HG03457 (cell line): ENCODE measurements around the gene ESAM.
"Not testable (repeated sequence)": the region's sequence is repeated elsewhere in the genome, so short reads cannot be mapped to it uniquely, and the experiment has no call there.

Source experiments
- ATAC-seq: cut with Tn5 transposase; IDR thresholded peaks from one replicate; pipeline ENCODE4 v1.9.1; 2021; ENCODE audit warnings: moderate number of reproducible peaks; ENCODE audit not compliant: unreplicated experiment

The ESAM gene

DNA sequence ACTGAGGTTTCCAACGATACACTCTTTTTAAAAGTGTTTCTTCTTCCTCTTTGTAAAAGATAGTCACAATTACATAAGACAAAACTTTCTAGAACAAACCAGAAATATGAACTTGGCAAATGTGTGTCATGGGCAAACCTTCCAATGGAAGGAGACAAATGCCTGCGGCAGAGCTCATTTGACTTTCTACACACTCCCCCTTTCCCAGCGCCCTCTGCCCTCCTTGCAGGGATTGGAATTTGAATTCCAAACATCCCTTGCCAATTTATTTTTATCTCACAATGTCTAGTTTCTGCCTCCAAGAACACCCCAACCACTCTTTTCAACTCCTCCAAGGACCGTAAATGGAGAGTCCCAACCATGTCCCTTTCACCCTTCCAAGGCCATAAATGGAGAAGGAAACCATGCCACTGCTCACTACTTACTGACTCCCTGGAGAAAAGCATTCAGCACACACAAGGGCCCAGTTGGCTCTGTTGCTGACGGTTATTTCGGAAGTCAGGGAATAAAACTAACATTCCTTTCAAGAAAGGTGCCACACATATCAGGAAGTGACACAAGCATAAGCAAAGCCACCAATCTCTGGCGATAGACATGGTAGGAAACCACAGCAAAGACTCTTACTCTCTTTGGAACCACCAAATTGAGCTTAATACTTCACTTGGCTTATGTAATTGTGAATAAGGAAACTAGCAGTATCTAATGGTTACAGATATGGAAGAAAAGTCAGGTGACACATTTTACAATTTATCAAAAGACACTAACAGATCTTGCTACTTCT lies 15.0 kb upstream of the ESAM start:
- ATAC-seq: no peak

- ATAC-seq: not testable (repeated sequence)
These were observed 8.9 kb upstream of the ESAM start for GRCh38 chr11:124770959-124771358.

DNA sequence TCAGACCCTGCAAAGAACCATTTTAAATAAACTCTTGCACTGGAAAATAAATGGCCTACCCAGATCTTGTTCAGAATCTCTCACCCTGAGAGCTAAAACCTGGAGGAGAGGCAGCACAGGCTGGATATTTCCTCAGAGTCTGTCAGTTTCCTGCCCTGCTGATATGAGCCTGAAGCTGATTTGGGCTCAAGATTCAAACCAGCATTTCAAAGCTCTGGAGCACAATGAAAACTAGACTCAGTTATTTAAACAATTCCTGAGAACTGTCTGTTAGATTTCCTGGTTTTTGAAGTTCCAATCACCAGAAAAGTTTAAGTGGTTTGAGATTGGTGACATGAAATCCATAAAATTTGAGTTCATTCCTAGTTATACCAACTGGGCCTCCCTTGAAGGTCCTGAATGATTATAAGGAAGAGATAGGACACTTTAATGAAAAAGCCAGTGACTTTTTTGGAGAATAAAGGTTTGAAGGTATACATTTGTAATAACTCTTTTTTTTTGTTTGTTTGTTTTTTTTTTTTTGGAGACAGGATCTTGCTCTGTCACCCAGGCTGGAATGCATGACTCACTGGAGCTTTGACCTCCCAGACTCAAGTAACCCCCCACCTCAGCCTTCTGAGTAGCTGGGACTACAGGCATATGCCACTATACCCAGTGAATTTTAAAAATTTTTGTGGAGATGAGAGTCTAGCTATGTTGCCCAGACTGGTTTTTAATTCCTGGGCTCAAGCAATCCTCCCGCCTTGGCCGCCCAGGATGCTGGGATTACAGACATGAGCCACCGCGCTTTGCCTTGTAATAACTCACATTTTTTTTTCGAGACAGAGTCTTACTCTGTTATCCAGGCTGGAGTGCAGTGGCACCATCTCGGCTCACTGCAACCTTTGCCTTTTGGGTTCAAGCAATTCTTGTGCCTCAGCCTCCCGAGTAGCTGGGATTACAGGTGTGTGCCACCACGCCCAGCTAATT lies 8.0 kb upstream of the ESAM start:
- ATAC-seq: no peak

DNA sequence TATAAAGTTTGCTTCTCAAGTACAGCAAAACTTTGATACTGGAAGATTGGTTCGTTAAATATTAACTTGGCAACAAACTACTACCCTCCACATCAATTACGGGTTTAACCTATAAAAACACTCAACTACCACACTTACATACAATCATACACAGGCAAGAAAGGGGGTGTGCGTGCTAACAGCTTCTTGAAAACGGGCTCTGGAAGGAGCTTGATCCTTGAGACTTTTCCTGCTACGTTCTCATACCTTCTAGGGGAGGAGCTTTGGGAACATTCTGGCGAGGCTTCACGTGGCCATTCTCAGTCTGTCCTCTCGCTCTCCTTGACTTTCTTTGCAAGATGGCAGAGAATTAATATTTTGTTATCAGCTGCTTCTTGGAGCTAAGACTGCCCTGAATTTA lies 6.8 kb upstream of the ESAM start:
- ATAC-seq: no peak

DNA sequence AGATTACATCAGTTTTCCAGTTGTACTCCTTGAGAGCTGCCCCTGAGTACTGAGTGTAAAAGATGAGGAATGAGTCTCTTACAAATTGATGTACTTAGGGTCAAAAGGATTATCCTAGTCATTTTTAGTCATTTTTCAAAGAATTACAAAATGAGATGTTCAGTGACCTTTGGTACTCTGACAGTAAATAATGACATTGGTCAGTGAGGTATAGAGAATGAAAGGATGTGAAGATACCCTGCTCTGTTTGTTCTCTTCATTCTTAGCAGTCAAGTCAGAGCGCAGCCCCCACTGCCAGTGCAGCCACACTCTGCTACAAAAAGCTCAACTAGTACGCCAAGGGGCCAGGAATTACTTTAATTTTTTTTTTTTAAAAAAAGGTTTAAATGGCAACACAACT lies 4.1 kb upstream of the ESAM start:
- no peak for ATAC-seq

DNA sequence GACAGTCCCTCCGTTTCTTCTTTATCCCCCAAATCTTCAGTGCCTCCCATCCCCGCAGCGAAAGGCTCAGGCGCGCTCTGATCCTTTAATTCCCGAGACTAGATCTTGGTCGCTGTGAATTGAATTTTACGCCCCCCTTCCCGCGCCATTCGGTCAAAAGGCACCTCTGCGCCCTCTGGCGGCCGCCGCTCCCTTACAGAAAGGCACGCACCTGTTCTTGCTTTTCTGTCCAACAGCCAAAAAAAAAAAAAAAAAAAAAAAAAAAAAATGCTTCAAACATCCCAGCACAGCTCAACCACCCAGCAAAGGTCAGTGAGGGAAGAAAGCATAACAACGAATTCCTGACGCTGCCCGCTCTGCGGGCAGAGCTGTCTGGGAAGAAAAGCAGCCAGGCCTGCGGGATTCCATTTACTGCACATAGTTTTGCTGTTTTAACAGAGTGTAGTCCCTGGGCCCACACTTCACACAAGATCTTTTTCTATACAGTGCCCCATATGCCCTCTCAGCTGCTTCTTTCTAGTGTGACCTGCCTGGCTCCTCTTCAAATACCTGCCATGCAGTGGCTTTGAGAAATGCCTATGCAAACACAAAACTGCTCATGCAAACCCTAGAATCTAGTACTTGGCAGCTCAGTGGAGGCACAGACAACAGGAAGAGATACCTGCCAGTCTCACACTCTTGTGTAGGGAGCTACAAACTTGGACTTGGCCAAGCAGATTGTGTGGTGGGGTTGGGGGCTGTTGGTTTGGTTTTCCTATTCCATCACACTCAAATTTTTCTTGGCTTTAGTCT lies 1.3 kb upstream of the ESAM start:
- ATAC-seq: no peak

DNA sequence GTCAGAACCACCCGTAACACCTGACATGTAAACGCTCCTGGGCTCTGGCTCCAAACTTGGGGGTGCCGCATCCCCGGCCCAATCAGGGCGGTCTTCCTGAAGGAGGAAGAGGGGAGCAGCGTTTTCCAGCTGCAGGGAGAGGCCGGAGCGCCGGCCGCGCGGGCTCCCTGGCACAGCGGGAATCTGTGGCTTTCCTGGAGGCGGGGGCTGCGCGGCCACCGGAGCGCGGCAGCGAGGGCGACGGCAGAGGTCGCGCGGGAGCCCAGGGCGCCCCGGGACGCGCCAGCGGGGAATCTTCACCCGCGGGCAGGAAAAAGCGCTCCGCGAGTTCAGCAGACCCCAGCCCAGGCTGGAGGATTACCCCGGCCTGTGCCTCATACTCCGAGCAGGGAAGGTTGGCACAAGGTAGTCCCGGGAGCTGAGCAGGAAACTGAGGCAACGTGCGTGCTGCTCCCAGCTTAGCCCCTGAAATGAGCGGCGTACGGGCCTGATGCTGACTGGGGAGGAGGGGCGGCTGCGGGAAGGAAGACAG lies 600 bp upstream of the ESAM start:
- no peak for ATAC-seq

DNA sequence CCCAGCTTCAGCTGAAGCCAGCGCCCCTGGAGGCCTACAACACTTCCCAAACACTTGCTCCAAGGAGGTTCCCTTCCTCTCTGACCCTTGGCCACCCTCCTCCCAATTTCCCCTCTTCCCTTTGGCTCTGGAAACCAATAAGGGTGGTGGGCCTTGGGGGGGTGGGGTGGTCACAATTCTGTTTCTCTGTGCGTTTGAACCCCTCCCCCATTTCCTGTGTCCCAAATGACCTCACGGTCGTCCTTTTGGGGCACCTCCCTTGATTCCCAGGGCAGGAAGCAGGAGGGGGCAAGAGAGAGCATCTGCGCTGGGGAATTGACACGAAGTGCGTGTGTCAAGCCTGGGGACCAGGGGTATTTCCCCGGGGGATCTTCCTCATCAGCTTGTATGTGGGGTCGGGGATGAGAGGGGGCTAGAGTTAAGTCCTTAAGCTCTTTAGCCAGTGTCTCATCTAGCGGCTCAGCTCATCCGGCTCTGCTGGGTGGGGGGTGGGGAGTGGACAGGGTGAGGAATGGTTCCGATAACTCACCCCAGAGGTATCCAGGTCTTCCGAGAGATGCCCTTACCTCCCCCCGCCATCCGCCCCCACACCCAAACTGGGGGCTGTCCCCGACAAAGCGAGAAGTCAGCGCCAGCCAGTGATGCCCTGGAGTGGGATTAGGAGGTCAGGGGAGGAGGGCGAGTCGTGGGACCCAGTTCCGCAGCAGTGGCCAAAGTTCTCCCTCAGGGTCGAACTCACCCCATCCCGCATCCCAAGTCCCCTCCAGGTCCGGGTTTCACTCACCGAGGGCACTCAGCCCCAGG lies 587 bp downstream of the ESAM start:
- ATAC-seq: peak; percentile 3

GRCh38 chr11:124760806-124761205 lies 1.3 kb downstream of the ESAM start:
- no peak for ATAC-seq

- no peak for ATAC-seq
These were observed 1.9 kb downstream of the ESAM start for GRCh38 chr11:124760205-124760652.

GRCh38 chr11:124759266-124760204 lies 2.6 kb downstream of the ESAM start:
- ATAC-seq: no peak

DNA sequence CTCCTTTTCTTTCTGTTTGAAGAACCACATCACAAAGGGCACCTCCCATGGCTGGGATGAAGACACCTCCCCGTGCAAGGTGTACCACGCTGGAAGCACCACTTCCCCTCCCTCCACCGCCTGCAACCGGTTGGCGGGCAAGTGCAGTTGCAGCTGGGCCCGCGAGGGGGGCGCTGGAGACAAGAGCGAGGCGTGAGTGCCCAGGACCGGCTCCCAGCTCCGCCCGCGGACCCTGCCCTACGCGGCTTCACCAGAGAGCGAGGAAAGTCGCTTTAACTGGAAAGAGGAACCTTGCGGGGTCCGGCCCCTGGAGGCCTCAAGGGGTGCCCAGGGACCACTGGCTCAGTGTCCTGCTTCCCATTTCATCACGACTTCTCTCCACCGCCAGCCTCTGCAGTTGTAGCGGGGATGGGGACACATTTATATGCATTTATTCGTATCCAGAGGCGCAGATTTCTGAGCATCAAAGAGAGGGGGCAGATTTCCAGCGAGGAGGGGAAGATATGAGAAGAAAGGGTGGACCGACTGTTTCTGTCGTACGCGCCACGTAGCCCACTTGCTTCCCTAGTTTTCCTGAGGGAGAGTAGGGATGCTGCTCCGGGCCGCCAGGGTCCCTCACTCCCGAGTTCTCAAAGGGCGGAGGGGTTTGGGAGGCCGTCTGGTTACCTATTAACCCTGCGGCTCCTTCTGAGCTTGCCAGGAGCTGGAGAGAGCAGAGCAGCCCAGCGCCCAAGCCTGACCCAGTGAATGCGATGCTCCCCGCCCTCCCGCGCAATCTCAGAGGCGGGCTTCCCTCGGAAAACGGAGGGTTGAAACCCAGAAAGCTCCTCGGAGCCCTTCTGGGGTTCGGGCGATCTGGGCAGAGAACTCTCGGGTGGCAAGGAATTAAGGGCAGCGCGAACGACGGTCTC lies 3.5 kb downstream of the ESAM start:
- ATAC-seq: peak; percentile 57

DNA sequence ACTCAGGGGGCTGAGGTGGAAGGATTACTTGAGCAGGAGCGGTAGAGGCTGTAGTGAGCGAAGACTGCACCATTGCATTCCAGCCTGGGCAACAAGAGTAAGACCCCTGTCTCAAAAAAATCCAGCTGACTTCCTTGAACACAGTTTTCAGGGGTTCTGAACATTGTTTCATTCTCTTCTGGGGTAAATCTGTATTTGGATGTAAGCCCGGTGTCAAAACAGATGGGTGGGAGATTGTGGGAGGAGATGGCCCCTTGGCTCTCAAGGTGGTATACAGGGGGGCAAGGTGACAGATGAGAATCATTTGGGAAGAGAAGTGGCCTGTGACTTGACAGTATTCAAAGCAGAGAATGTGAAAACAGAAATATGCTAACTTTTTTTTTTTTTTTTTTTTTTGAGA lies 4.8 kb downstream of the ESAM start:
- ATAC-seq: no peak

DNA sequence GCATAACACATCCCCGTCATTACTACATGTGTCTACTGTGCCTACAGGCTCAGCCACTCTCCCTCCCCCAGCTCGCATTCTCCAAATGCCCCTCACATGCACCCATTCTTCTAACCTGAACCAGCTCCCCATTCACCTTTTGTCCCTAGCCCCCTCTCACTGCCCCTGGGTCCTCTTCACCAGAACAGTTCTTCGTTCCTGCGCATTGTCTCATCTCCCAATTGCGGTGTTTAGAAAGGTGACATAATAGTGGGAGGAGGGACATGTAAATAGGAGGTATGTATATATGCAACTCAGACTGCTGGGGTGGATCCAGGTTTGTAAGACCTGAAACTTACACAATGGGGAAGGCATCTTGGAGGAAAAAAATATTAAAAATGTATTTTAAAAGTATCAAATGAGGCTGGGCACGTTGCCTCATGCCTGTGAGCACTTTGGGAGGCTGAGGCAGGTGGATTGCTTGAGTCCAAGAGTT lies 5.3 kb downstream of the ESAM start:
- no peak for ATAC-seq

DNA sequence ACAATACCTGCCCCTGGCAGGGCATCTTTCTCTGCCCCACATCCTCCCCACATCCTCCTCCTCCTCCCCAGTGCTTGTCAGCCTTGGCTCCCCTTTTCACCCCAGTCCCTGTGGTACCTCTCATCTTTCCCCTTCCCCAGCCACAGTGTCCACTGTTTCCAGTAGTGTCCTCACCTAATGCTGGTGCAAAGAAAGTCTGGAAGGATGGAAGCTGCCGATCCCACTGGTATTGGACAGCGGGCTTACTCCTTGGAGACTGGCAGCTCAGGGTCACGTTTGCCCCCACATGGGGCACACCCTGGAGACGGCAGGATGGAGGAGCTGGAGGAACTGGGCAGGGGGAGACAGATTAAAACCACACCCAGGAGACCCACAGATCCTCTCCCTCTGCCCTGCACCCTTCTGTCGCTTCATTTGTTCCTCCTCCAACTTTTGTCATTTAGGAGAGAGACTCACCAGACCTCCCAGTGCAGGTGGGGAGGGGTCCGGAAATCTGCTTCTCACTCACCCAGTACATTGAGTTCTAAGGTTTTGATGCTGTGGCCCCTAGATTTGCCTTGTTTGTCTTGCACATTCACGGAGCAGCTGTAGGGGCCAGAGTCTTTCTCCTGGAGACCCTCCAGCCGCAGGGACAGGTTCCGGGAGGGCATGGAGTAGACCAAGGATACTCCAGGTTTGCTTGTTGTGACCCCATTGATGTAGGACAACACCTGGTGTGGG lies 5.9 kb downstream of the ESAM start:
- no peak for ATAC-seq

DNA sequence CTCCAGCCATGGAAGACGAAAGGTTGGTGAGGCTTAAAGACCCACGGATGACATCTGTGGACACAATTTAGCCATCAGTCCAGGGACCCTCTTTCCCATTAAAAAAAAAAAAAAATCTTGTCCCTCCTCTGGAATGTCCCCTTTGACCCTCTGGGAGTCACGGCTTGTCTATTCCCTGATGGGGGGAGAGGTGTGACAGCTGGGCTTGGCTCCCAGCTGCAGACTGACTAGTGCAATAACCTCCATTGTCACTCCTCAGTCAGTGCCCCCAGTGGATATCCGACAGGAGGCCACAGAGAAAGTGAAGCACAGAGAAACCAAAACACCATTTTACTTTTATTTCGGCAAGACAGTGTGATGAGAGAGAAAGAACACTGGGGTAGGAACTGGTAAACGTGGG lies 7.4 kb downstream of the ESAM start:
- ATAC-seq: no peak

DNA sequence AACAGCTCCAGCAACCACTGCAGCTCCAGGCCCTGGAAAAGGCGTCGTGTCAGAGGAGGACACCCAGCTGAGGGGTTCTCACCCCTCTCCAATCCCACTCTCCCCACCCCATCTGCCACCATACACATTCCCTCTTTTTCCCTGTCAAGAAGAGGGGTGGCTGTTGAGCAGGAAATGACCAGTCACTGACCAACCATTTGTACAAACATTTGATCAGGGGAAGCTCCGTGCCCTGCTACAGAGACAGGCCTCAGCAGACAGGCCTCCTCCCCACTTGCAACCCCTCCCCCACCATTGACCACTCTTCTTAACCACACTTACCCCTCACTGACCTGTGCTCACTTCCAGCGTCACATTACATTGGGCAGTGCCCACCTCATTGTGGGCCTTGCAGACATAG lies 7.8 kb downstream of the ESAM start:
- no peak for ATAC-seq
